Measurements from ENCODE around the gene BCL2L15.

The BCL2L15 gene

DNA sequence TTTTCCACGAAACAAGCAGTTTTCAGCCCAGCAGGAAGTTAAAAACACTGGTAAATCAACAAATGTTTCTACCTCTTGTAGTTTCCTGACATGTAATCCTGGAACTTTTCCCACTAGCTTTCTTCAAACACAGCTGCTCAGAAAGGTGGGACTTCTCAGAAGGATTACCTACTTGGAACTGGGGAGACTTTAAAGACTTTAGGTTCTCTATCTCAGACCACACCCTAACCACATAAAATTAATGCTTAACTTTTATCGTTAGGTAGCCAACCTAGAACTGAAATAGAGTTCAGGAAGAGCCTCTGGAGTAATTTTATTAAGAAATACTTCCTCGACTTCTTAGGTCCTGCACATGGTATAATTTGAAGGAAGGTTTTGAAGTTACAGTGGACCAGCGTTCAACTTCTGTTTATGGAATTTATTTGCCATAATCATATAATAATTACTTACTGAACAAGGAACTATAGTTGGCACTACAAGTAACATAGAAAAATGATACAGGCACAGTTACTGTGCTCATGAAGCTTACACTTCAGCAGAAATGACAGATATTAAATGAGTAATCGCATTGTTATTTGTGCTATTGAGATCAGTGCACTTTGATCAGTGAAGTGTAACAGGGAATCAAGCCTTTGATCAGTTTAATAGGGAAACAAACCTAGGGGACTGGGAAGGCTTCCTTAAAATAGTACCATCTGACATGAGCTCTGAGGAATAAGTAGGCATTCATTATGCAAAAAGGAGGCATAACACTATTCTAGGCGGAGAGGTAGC is at the start of gene BCL2L15:
Gene BCL2L15, minus strand, starts transcription at position 180 of the 774 bp plus-strand sequence. CDS start 206 bp downstream, outside the sequence.
- no peak for DNase-seq

DNA sequence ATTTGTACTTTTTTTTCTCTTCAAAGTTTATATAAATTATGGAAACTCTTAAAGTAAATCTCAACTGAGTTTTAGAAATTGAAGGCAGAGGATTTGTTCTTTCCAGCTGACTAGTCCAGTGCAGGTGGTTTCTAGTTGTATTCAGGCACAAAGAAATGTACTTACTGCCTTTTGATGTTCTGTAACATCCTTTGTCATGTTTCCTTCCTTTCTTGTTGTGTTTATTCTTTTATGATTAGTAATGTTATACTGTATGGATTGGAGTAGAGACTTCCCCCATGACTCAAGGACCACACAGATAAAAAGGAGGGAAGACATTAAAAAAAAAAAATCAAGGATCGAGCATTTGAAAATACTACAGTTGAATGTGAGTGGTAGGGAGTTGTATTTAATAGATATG is 49.8 kb upstream of the BCL2L15 start:
- DNase-seq = no peak

DNA sequence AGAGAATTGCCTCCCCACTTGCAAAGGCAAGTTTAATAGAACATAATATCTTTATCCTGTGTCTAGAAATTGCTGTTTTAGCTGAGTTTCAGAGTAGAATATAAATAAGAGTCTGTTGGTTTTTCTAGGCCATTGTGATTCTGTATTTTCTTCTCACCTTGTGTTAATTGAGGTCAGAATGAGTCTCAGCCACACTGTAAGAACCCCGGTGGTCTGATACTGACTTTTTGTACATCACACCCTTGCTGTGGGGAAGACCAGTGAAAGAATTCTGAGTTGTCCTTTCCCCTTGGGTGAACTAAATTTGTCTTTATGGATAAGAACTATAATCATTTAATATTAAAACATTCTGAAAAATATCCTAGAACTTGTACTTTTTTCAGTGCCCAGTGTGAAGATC is 48.6 kb upstream of the BCL2L15 start:
- DNase-seq = no peak

DNA sequence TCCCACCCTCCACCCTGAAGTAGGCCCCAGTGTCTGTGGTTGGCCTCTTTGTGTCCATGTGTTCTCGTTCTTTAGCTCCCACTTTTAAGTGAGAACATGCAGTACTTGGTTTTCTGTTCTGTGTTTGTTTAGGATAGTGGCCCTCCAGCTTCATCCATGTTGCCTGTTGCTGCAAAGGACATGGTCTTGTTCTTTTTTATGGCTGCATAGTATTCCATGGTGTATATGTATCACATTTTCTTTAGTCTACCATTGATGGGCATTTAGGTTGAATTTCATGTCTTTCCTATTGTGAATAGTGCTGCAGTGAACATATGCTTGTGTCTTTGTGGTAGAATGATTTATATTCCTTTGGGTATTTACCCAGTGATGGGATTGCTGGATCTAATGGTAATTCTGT is 47.8 kb upstream of the BCL2L15 start:
- no peak for DNase-seq

DNA sequence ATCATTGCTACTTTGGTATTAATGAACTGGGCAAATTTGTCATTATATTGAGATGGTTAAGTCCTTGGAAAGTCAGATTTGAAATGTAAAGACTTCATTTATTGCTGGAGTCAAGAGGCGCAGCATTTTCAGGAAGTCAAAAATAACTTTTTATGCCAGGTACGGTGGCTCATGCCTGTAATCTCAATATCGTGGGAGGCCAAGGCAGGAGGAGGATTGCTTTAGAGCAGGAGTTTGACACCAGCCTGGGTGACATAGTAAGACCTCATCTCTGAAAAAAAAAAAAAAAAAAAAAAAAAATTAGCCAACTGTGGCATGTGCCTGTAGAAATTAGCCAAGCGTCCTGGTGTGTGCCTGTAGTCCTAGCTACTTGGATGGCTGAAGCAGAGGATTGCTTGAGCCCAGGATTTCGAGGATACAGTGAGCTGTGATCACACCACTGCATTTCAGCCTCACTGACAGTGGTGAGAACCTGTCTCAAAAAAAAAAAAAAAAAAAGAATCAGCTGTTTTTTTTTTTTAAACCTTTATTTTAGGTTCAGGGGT is 47.2 kb upstream of the BCL2L15 start:
- DNase-seq = no peak

DNA sequence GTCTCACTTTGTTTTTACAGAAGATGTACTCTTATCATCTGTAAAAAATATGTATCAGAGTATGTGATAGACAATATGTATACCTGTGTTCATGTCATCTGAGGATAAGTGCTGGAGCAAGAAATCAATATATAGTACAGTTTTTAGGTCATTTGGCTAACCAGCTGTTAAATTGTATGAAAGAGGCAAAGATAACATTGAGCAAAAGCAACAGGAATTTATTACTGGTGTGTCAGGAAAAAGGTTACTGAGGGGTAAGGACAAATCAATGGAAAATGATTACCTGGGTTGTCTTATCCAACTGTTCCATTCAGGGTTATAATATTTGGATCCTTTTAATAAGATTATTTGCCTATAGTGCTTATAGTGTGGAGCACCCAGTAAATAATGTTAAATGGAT is 46.6 kb upstream of the BCL2L15 start:
- DNase-seq = no peak

DNA sequence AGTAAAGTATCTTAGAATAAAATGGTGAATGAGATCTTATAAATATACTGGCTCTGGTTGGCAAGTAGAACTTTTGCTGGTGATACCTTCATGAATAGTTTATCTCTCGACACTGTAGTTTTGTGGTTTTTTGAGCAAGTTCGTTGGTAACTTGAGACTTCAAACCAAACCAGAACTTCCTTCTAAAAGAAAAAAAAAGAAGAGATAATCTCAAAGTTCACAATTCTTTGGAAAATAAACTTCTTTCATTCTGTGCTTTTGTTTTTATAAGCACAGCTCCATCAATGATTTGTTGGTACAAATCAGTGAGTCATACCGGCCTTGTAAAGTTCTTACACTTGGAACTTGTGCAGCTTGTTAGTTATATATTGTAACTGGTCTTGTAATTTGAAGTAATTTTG is 44.1 kb upstream of the BCL2L15 start:
- DNase-seq = no peak

DNA sequence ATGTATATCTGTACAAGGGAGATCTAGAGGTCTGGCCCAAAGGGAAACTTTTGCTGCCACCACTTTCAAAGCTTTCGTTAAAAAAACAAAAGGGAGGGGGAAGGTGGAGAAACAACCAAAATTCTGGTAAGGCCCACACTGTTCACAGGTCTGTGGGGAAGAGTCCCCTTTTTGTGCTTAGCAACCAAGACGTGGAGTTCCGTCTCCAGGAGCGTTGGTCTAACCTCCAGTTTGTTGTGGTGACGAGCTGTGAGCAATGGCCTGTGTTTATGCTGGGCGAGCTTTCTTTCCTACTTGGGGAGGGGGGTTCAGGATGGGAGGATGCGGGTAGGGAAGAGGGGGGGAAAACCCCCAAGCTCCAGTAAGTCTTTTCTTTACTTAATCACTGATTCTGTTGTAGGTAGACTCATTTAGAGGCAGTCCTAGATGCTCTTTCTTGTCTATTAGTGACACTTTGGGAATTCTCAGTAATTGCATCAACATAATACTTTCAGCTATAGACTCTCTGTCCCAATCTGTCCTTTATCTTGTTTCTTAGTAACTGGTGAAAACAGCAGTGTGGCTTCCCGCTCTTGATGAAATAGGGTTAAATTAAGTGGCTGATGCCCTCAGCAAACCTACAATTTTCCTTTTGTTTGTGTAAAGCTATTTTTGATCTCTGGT is 43.2 kb upstream of the BCL2L15 start:
- no peak for DNase-seq

DNA sequence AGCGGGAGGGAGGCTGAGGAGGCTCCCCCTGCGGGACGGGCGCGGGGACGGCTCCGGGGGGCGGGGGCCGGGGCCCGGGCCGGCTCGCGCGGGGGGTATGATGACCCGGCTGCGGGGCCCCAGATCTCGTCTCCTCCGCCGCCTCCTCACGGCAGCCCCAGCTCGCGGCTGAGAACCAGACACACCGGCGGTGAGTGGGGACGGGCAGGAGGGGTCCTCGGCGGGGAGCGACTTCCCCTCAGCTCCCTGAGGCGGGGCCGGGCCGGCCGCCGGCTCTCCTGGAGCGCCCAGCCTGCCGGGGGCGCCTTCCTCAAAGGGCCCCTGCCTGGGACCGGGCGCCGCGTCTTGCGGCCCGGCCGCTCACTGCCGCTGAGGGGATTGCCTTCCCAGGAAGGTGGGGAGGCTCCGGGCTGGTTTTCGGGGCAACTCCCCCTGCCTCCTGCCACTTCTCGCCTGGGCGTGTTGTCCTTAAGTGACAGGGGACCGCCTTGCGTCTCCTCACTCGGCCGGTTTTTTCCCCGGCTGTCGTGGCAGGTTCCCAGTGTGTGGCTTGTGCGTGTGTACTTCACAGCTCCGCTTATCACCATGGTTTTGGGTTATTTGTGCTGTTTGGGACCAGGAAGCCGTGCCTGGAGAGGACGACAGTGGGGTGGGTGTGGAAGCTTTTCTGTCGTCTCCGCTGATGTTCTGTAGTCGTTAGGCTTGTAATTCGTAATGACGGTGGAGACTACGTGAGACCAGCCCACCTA is 42.5 kb upstream of the BCL2L15 start:
- DNase-seq = no peak

DNA sequence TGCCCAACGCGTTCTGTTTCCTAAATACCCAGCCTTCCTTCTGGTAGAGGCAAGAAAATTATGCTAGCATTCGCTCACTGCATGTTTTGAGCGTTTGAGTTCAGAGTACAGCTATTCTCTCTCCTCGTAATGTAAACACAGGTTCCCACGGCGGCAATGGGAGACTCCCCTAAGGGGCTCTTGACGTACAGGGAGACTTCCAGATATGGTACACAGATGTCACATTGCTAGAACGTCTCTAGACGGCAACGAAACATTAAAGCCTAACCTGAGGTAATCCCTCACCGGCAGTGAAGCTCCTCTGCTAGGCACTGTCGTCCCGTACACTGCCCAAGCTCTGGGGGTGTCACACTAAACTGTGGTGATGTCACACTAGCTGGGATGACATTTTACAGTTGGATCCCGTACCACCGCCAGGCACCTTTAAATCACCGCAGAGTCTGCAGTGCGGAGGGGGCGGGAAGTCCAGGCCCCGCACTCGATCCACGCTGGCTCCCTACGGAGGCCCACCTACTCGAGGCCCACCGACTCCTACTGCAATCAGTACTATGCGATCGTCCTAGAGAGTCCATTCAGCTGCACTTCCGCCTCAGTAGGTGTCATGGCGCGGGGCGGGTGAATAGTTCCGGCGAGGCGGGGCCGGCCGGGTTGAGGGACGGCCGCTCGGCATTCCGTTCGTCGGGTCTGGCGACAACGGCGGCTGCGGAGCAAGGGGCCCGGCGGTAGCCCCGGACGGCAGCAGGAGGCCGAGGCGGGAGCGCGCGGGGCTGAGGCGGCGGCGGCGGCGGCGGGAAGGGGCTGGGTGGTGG is 41.8 kb upstream of the BCL2L15 start, which contains the start of gene HIPK1:
Gene HIPK1, plus strand, starts transcription at position 384 of the 809 bp plus-strand sequence.
- DNase-seq = peak; percentile 62

DNA sequence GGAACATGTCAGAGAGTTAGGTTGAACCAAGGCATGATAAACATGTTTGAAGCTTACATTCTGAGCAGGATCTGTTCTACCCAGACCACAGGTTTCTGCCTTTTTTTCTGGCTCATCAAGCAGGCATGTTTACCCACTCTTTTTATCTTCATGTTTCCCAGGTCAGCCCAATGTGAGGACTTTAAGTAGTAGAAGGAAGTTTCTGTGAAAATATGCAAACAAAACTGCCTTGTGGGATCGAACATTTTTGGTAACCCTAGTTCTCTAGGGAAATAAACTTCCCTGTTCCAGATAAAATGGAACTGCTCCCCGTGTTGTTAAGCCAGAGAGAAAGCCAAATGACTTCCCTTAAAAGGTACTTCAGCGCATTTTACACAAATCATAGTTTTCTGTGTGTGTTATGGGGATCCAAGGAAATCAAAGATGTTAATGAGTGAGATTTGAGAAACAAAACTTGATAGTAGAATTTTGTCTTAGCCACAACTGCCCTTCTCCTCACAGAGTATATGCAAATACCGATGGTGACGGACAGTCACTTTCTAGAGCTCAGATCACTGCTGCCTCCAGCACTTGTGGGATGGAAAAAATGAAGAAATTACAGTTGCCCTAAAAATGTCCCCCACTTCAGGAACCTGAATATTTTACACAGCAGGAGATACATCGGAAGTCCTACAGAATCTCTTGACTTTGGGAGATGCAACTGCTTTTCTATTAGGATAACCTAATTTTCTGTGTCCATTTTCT is 41.0 kb upstream of the BCL2L15 start:
- no peak for DNase-seq

DNA sequence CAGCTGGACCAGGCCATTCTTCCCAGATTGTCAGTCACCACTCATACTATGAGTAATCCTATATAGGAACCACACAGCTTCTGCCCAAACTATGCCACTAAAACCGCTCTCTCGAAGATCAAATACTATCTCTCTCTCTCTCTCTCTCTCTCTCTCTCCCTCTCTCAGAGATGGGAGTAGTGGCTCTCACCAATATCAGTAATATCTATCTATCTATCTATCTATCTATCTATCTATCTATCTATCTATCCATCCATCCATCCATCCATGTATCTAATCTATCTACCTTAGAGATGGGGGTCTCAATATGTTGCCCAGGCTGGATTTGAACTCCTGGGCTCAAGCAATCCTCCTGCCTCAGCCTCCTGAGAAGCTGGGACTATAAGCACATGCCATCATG is 37.1 kb upstream of the BCL2L15 start:
- DNase-seq = no peak

DNA sequence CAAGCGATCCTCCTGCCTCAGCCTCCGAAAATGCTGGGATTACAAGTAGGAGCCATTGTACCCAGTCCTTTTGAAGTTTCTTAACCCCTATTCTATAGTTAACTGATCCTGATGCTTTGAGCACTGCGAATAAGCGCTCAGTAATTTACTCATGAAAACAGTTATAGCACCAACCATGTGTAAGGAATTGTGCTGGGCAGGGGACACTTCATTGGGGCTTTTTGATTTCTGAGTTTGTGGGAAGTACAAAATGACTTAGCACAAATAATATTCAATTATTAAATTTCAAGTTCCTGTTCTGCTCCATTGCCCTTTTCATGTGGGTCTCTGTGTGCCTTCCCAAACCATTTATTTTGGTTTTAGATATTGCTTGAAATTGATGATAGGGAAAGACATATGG is 35.6 kb upstream of the BCL2L15 start:
- no peak for DNase-seq

DNA sequence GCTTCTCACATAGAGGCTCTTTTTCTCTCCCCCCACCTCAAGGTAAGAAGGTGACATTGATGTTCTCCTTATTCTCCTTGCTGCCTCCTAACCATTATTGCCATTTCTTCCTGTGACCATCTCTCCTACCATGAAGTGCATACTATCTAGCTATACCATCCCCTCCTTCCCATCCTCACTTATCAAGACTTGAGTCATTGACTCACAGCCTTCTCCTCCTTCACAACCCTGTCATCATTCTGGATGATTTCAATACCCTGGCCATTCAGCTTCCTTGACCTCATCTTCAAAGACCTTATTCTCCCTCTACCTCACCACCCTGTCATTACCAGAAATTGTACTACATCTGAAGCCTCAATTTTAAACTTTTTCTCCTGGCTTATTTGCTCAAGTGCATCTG is 30.9 kb upstream of the BCL2L15 start:
- no peak for DNase-seq

DNA sequence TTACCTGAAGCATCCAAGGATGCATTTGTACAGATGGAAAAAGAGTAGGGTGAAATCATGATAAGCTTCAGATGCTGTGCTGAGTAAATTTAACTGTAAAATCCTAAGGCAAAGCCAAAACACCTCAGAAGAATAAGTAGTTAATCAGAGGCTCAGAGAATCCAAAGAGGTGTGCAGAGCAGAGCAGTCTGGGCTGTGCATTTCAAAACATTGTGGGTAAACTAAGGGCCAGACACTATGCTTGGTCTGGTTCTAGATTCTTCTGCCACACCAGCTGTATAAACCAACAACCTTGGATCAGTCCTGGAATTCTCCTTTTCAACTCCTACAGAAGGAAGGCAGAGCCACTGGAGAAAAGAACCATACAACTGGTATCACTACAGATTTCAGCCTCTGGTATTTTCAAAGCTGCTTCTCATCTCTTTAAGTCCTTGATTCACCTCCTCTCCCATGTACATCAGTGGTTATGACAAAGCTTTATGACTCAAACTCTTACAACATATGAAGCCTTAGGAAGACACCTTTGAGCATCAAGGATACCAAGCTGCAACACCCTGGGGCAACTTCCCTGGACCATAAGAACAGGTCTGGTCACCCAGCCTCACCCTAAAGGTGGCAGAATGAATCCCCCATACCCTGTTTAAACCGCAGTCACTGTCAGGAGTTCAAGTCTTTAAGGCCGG is 30.2 kb upstream of the BCL2L15 start:
- no peak for DNase-seq

DNA sequence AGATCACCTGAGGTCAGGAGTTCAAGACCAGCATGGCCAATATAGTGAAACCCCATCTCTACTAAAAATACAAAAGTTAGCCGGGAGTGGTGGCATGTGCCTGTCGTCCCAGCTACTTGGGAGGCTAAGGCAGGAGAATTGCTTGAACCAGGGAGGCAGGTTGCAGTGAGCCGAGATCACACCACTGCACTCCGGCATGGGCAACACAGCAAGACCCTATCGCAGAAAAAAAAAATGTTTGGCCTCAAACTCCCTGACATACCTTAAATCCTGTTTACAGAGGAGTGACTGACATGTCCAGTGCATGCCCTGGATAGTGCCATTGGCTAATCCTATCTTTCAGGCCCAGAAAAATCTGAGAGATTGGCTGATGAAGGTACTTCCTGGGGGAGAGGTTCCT is 29.6 kb upstream of the BCL2L15 start:
- DNase-seq = no peak

DNA sequence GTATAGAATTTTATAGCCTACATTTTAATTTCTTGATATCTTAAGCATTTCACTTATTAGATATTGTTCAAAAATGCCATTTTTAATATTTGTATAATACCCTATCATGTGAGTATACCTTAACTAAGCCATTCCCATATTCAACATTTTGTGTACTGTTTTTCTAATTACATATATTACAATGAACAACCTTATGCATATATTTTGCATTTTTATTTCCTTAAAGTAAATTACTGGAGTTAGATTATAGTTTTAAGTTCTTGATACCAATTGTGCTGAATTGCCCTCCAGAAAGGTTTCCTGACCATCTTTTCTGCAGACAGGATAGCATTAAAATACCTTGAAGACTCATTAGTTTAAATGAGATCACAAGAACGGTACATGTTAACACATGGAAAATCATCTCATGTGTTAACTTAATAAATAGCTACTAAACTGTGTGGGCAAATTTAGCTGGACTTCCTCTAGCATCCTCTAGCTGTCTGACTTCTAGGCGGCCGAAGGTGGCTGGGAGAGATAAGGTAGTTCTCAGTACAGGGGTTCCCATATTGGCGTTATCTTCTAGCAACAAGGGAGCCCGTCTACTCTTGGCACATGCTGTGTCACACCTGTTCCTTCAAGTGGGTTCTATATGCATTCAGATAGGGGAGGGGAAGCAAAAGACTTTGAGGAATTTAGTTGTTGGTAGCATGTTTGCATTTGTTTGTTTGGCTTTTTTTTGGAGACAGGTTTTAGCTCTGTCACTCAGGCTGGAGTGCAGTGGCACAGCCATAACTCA is 26.7 kb upstream of the BCL2L15 start:
- DNase-seq = no peak

DNA sequence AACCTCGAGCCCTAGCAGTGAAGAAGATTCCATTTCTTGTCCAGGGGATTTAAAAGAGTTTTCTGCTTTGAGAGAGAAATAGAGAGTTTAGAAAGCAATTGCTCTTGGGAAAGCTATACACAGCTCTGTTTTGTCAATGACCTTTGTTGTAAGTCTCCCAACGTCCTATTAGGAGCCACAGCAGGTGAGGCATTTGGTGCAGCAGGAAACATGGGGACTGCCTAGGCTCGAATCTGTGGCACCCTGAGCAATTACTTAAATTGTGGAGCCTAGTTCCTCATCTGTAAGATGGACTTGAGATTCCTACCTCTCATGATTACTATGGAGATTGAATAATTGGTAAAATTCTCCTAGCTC is 25.9 kb upstream of the BCL2L15 start:
- DNase-seq = no peak

DNA sequence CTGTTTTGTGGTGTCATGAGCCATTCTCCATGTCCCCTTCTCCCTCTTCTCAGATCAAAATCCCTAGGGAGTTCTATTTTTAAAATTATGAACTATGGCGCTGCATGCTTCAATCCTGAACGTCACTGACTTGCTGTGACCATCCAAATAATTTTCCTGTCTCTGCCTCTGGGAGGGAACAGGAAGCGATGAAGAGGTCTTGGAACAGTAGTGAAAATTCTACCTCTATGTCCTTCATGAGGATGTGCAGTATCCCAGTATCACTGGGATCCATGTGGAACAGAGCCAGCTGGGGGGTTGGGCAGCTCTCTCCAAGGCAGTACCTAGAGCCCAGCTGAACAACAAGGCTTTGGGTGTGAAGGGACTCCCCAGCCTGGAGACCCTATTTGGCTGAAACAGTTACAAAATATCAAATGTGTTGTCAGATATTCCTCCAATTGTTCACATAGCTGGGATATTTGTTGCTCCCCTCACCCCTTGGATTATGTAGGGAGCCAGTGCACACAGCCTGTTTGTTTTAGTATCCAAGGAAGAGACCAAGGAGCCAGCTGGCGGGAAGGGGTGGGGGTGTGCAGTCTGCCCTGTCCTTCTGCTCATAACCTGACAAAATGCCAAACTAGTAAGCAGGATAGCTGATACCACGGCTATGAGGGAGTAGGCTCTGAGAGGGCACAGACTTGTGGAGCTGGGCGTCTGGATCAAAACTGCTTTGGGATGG is 25.4 kb upstream of the BCL2L15 start:
- DNase-seq = peak; percentile 79

DNA sequence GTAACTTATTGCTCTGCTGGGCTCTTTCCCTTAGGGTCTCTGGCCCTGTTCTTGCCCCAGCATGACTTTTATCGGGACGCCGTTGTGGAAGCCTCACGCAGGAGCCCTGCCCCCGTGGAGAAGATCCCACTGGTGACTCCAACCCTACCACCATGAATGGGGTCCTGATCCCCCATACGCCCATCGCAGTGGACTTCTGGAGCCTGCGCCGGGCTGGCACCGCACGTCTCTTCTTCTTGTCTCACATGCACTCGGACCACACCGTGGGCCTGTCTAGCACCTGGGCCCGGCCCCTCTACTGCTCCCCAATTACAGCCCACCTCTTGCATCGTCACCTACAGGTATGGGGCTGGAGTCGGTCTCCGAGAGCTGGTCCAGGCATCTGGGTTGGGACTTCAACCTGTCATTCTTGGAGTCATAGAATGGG is 18.1 kb upstream of the BCL2L15 start:
- DNase-seq = no peak
